Measurements from ENCODE around the gene NUP43. TPM values are rescaled to one million over a fixed set of nuclear protein-coding genes. Genes with fewer than 3 reads are reported as not detected.
"Not testable (repeated sequence)": the region's sequence is repeated elsewhere in the genome, so short reads cannot be mapped to it uniquely, and the experiment has no call there.

NUP43 gene
- total RNA-seq, 2 donors from 2014 or later = 22.4 to 27.7 TPM

DNA sequence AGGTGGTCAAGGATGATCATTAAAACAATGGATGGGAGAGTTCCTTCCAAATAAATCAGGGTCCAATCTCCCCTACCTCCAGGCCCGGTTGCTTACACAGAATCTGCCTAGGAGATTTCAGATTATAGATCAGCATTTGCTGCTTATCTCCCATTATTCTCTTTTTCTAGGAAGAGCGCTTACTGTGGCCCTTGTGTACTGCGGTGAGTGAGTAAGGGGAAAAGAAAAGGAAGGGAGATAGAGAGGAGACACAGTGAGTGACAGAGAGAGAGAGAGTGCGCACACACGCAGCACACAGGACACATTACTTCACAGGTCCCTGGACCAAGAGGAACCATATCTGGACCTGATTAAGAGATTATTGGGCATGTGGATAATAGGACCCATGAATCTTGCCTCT, 34.6 kb downstream of the NUP43 start:
- intact Hi-C loops (cut with DNase I) = no loop called here
- DNase-seq (no peak), ATAC-seq (no peak)

DNA sequence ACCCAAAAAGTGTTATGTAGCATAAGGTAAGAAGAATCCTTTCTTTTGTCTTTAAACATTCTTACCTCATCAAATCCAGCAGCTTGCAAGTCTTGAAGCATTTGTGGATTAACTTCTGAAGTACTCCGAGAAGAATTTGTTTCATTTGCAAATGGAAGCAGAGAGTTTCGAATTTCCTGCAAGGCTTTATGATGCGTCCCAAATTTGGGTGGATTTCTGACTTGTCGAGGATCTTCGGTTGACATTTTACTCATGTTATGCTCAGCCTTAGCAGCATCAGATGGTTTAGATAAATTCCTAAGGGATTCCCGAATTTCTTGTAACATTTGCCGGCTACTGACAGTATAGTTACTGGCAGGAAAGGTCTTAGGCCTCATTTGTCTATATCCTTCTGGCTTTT, 44.6 kb downstream of the NUP43 start:
- ATAC-seq (no peak), DNase-seq (no peak)
- intact Hi-C loops (cut with DNase I) = no loop called here

DNA sequence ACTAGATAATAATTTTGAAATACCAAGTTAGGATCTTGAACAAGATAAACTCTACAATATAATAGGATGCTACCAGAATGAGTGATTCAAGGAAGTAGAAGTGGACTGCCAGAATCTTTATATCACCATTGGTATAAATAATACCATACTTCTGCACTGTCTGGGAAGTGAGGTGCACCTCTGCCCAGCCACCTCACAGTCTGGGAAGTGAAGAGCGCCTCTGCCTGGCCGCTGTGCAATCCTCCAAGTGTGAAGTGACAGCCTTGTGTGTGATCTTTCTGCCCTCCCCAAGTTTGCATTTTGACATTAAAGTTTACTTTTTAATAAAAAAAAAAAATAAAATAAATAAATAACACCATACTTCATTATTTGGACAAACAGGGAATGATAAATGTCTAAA, 47.2 kb downstream of the NUP43 start:
- intact Hi-C loops (cut with DNase I) = no loop called here
- ATAC-seq (no peak), DNase-seq (no peak)

DNA sequence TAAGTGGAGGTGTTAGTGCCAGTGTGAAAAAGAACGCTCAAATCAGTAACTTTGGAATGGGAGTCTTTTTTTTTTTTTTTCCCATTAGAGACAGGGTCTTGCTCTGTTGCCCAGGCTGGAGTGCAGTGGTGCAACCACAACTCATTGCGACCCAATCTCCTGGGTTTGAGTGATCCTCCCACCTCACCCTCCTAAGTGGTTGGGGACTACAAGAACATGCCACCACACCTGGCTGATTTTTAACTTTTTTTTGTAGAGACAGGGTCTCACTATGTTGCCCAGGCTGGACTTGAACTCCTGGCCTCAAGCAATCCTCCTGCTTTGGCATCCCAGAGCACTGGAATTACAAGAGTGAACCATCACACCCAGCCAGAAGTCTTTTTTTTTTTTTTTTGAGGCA, 48.2 kb downstream of the NUP43 start:
- DNase-seq = no peak
- no peak for ATAC-seq
- intact Hi-C loops (cut with DNase I) = no loop called here

DNA sequence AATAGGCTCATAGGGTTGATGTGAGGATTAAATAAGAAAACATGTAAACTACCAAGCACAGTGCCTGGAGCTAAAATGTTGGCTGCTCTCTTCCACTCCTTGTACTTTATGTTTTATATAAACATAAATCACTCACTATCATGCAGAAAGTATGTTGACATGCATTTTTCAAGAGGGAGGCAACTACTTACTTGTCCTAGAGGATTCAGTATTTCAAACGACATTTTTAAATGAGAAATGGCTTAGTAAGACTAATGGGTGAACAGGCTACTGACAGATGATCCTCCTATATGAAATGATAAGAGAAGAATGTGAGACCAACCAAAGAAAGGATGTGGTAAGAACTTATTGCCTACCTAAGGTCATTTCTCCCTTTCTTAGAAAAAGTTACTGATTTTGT, 49.4 kb downstream of the NUP43 start:
- DNase-seq = no peak
- intact Hi-C loops (cut with DNase I) = no loop called here
- no peak for ATAC-seq

DNA sequence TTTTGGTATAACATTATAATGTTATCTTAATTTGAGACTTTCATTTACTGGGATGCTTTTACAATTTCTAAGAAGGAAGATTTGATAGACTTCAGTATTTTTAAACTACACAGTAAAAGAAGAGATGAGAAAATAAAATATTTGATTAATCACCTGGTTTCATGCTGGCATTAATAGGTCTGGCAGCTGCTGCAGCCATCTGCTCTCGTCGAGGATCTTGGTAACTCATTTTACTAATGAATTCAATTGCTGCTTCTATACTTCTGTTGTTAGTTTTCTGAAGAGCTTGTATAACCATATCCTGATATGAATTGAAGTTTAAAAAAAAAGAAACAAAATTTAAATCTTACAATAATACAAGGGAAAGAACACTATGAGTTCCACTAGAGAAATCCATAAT, 51.4 kb downstream of the NUP43 start:
- ATAC-seq (no peak), DNase-seq (no peak)
- intact Hi-C loops (cut with DNase I) = no loop called here

DNA sequence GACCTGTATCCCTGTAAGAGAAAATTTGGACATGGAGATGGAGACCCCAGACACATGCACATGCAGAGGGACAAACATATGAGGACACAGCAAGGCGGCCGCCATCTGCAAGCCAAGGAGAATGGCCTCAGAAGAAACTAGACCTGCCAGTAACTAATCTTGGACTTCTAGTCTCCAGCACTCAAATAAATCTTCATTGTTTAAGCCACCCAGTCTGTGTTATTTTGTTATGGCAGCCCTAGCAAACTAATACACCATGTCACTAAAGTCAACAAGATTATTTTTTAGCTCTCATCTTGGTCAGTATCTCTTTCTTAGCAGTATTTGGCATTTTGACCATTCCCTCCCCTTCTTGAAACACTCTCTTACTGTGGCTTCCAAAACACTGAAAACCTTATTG, 55.1 kb downstream of the NUP43 start:
- intact Hi-C loops (cut with DNase I) = no loop called here
- DNase-seq (no peak), ATAC-seq (no peak)

DNA sequence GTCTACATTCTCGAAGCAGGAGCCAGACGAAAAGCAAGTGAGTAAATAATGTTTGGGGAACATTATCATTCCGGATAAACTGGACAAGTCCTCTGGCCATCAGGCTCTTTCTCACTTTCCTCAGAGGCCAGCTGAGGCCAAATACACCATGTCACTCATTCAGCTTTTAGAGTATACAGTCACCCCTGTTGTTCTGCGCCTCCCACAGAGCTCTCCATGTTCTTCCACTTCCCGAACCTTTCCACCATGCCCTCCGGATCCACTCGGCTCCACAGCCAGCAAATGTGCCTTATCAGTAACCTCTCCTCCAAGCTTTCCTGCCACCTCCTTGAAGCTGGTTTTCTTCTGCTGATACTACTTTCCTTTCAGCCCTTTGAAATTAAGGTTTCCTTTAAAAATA, 60.1 kb downstream of the NUP43 start:
- intact Hi-C loops (cut with DNase I) = no loop called here
- ATAC-seq = peak in 1 of 2 donors; percentile 45
- DNase-seq = no peak

DNA sequence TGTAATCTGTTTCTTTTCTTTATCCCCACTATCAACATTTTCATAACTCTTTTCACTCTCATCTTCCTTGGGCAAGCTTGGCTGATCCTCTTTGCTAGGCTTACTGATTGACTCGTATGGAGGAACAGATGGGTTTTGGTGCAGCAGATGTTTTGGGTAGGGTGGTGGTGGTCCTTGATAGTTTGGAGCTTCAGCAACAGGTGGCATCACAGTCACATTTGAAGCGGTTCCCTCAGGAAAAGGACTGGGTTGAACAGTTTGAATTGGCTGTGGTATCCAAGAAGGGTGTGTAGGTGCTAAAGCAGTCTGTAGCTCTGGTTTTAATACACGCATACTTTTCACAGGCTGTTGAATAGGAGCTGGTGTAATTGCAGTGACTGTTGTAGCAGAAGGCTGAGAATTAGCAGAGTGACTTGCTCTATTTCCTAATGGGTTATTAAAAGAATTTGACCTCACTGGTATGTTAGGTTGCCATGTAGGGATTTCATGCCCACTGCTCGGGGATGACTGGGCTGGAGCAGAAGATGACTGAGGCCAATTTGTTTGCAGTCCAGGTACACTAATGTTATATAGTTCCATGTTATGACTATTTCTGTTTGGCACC, 63.0 kb downstream of the NUP43 start:
- DNase-seq (no peak), ATAC-seq (peak; percentile 47 to 79)
- intact Hi-C loops (cut with DNase I) = no loop called here

DNA sequence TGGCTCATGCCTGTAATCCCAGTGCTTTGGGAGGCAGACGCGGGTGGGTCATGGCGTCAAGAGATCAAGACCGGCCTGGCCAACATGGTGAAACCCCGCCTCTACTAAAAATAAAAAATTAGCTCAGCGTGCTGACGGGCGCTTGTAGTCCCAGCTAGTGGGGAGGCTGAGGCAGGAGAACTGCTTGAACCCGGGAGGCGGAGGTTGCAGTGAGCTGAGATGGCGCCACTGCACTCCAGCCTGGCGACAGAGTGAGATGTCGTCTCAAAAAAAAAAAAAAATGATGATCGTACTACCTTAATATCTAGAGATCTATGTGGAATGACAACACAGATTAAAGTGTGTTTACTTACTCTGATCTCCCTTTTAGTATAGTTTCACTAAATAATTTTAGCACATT, 64.5 kb downstream of the NUP43 start:
- intact Hi-C loops (cut with DNase I); DNase-seq; ATAC-seq: not testable (repeated sequence)

DNA sequence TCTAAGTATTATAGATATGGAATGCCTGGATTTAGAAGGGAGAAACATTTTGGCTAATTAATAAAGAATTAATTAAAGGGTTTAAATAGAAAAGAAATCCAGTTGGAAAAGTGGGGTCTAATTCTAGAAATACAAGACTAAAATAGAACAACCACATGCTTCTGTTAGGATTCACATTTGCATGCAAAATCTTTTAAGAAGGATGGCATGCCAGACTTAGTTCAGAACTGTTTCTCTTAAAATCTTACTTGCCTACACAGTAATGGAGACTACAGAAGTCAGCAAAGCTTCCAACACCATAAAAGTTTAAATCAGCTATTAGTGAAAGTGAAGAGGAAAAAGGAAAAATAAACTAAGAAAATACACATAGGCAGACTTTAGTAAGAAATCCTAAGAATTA, 65.1 kb downstream of the NUP43 start:
- ATAC-seq (no peak), DNase-seq (no peak)
- intact Hi-C loops (cut with DNase I) = no loop called here

DNA sequence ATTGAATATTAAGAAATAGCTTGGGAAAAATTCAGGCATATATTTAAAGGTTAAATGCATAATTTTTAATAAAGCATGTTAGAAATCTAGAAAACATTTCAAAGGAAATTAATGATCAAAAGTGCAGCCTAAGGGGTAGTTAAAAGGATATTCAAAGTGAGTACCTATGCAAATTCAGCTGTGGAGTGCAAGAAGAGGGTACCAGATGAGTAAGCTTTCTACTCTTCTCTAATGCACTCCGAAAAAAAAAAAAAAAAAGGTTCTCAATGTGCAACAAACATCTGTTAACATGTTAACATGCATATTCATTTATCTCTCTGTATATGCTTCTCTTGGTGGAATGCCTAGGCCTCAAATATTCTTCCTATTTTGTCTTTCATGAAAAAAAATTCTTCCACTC, 65.8 kb downstream of the NUP43 start:
- DNase-seq (no peak), ATAC-seq (no peak)
- intact Hi-C loops (cut with DNase I) = no loop called here

Other genes starting within 250 kb of the NUP43 start
- gene PPIL4, start 200.5 kb downstream of the NUP43 start, total RNA-seq = 10 to 100 TPM; 18.1 to 23.3 TPM
- gene GINM1, start 180.2 kb downstream of the NUP43 start, total RNA-seq = 10 to 100 TPM; 46.0 to 59.4 TPM
- 10 to 100 TPM; 10.5 to 12.6 TPM for gene KATNA1, start 97.8 kb downstream of the NUP43 start, total RNA-seq
- 10 to 100 TPM; 14.6 to 15.4 TPM for gene LATS1, start 28.4 kb downstream of the NUP43 start, total RNA-seq
- 100 to 1,000 TPM in 1 of 2 donors, 10 to 100 TPM in 1; 92.8 to 107 TPM for gene PCMT1, start 3.2 kb upstream of the NUP43 start, total RNA-seq
- gene LRP11, start 117.8 kb upstream of the NUP43 start, total RNA-seq = 10 to 100 TPM; 15.5 to 25.7 TPM
- gene RAET1E, start 151.6 kb upstream of the NUP43 start, total RNA-seq = 1 to 10 TPM in 1 of 2 donors, under 1 TPM in 1; 0.89 to 1.2 TPM
- gene RAET1G, start 176.6 kb upstream of the NUP43 start, total RNA-seq = 1 to 10 TPM in 1 of 2 donors, under 1 TPM in 1; 0.55 to 1.1 TPM
- 1 to 10 TPM in 1 of 2 donors, under 1 TPM in 1; 0.71 to 1.1 TPM for gene ULBP2, start 195.5 kb upstream of the NUP43 start, total RNA-seq
- under 1 TPM; 0.08 to 0.12 TPM for gene ULBP1, start 217.4 kb upstream of the NUP43 start, total RNA-seq

Measured in left cardiac atrium (tissue), 4 donors.